C4-2B (cell line): ENCODE results near the gene SPG7.

Experiments used
- ZFX ChIP-seq: fragments of 450-650 bp; IDR thresholded peaks from 2 replicates; pipeline ENCODE4 v1.6.1; 2017
- TF ChIP-seq, protein P1 (sequence below): fragments of 450-650 bp; conservative IDR thresholded peaks from 2 replicates; pipeline ENCODE4 v1.5.1; 2017; ENCODE audit warnings: mild to moderate bottlenecking

DNA sequence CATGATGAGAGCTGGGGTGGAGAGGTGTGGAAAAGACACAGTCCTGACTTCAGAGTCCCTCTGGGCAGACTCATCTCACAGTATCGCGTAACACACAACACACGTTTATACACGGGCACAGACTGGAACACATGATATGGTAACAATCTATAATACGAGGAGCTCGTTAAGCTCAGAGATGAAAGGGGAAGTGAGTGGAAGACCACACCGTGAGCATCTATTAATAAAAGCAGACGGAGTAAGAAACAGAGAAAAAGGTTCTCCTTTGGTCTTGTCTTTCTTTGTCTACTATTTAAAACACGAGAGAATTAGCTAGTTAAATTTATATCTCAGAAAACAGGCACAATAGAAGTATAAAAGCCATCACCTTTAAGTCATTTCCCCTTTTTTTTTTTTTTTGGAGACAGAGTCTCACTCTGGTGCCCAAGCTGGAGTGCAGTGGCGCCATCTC is 31.4 kb upstream of the SPG7 start:
- TF ChIP-seq, protein P1, sequence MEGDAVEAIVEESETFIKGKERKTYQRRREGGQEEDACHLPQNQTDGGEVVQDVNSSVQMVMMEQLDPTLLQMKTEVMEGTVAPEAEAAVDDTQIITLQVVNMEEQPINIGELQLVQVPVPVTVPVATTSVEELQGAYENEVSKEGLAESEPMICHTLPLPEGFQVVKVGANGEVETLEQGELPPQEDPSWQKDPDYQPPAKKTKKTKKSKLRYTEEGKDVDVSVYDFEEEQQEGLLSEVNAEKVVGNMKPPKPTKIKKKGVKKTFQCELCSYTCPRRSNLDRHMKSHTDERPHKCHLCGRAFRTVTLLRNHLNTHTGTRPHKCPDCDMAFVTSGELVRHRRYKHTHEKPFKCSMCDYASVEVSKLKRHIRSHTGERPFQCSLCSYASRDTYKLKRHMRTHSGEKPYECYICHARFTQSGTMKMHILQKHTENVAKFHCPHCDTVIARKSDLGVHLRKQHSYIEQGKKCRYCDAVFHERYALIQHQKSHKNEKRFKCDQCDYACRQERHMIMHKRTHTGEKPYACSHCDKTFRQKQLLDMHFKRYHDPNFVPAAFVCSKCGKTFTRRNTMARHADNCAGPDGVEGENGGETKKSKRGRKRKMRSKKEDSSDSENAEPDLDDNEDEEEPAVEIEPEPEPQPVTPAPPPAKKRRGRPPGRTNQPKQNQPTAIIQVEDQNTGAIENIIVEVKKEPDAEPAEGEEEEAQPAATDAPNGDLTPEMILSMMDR: no peak
- TF ChIP-seq ZFX: no peak
